ENCODE data around the gene MT1X. TPM values are rescaled to one million over a fixed set of nuclear protein-coding genes. Genes with fewer than 3 reads are reported as not detected.

MT1X gene
- total and polyA plus RNA-seq, 2 donors from 2014 or later, result 223 to 476 TPM

- no peak for TF ChIP-seq CTCF (IDR thresholded peaks at IDR 0.05; ENCODE audit: borderline replicate concordance, extremely low read depth, insufficient read depth)
- Histone ChIP-seq H3K4me3 (ENCODE audit: low read length in 3 of 3) (no peak overlapping the region), H3K9me3 (ENCODE audit: control insufficient read depth in 2 of 3, insufficient read depth in 1 of 3, low read length in 3 of 3) (no peaks in the 10 kb centered on the region), H3K27me3 (ENCODE audit: control insufficient read depth, insufficient read depth, low read length) (peaks cover 75% of the 10 kb centered on the region), H3K36me3 (ENCODE audit: control insufficient read depth in 2 of 3, insufficient read depth in 3 of 3, low read length in 3 of 3) (no peaks in the 10 kb centered on the region), H3K4me1 (ENCODE audit: control insufficient read depth in 2 of 3, insufficient read depth in 2 of 3, low read depth in 1 of 3, low read length in 3 of 3) (peaks cover 0 to 14% (median 0%) of the 10 kb centered on the region in 3 donors), H3K27ac (ENCODE audit: low read depth in 2 of 2, low read length in 2 of 2) (no peak overlapping the region), H3K9ac (ENCODE audit: low read length in 3 of 3) (no peak overlapping the region)
- intact Hi-C loops (cut with DNase I), result no loop called here
- FAIRE-seq (no peak), DNase-seq (no peak)
Observed at GRCh38 chr16:56636616-56637413, 45.5 kb upstream of the MT1X start.

GRCh38 chr16:56637814-56638750, 44.2 kb upstream of the MT1X start, which contains the start of gene MT1A:
Gene MT1A (plus strand): TSS chr16:56638666. CDS start chr16:56638739, 73 bp downstream.
- peak within 1 kb of the TSS; percentile 17 to 57 for H3K27ac ChIP-seq (ENCODE audit: low read depth in 2 of 2, low read length in 2 of 2)
- peaks cover 74% of the 10 kb centered on the region for H3K27me3 ChIP-seq (ENCODE audit: control insufficient read depth, insufficient read depth, low read length)
- H3K4me1 ChIP-seq (ENCODE audit: control insufficient read depth in 2 of 3, insufficient read depth in 2 of 3, low read depth in 1 of 3, low read length in 3 of 3), result peaks cover 0 to 12% (median 0%) of the 10 kb centered on the region in 3 donors
- DNase-seq (peak; percentile 57 to 95 (median 60)), FAIRE-seq (no peak)
- H3K4me3 ChIP-seq (ENCODE audit: low read length in 3 of 3), result peak within 1 kb of the TSS in 2 of 3 donors; percentile 59 to 61
- peak within 1 kb of the TSS in 1 of 3 donors; percentile 55 for H3K9ac ChIP-seq (ENCODE audit: low read length in 3 of 3)
- no peak for TF ChIP-seq CTCF (IDR thresholded peaks at IDR 0.05; ENCODE audit: borderline replicate concordance, extremely low read depth, insufficient read depth)
- H3K9me3 ChIP-seq (ENCODE audit: control insufficient read depth in 2 of 3, insufficient read depth in 1 of 3, low read length in 3 of 3), result no peaks in the 10 kb centered on the region
- H3K36me3 ChIP-seq (ENCODE audit: control insufficient read depth in 2 of 3, insufficient read depth in 3 of 3, low read length in 3 of 3), result no peaks in the 10 kb centered on the region
- intact Hi-C loops (cut with DNase I), result no loop called here

DNA sequence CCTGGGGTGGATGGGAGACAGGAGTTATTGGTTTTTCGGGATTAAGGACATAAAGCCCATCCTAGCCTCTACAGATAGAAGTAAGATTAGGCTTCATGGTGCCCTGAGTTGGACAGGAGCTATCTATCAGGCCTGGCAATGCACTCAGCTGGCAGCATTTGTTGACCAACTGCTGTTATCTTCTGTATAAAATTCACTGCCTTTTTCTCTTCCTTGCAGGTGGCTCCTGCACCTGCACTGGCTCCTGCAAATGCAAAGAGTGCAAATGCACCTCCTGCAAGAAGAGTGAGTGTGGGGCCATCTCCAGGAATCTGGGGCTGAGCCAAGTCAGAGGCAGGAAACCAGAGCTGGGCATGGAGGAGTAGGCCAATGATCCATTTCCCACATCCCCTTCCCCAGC, 43.2 kb upstream of the MT1X start:
- peaks cover 0 to 17% (median 5%) of the 10 kb centered on the region in 3 donors for H3K4me1 ChIP-seq (ENCODE audit: control insufficient read depth in 2 of 3, insufficient read depth in 2 of 3, low read depth in 1 of 3, low read length in 3 of 3)
- H3K4me3 ChIP-seq (ENCODE audit: low read length in 3 of 3), result peak overlapping the region in 2 of 3 donors; percentile 47 to 61
- H3K27ac ChIP-seq (ENCODE audit: low read depth in 2 of 2, low read length in 2 of 2), result no peak overlapping the region
- H3K9ac ChIP-seq (ENCODE audit: low read length in 3 of 3), result no peak overlapping the region
- FAIRE-seq (no peak), DNase-seq (no peak)
- TF ChIP-seq CTCF (IDR thresholded peaks at IDR 0.05; ENCODE audit: borderline replicate concordance, extremely low read depth, insufficient read depth), result no peak
- H3K9me3 ChIP-seq (ENCODE audit: control insufficient read depth in 2 of 3, insufficient read depth in 1 of 3, low read length in 3 of 3), result no peaks in the 10 kb centered on the region
- H3K36me3 ChIP-seq (ENCODE audit: control insufficient read depth in 2 of 3, insufficient read depth in 3 of 3, low read length in 3 of 3), result no peaks in the 10 kb centered on the region
- intact Hi-C loops (cut with DNase I), result no loop called here
- peaks cover 72% of the 10 kb centered on the region for H3K27me3 ChIP-seq (ENCODE audit: control insufficient read depth, insufficient read depth, low read length)

All from kidney (tissue), 14 donors.